HG03521 (cell line): ENCODE measurements around the gene SBNO2.

Experiments used
- ATAC-seq: cut with Tn5 transposase; IDR thresholded peaks from one replicate; pipeline ENCODE4 v1.9.1; 2021; ENCODE audit warnings: mild to moderate bottlenecking, moderate library complexity; ENCODE audit not compliant: unreplicated experiment

Gene SBNO2

DNA sequence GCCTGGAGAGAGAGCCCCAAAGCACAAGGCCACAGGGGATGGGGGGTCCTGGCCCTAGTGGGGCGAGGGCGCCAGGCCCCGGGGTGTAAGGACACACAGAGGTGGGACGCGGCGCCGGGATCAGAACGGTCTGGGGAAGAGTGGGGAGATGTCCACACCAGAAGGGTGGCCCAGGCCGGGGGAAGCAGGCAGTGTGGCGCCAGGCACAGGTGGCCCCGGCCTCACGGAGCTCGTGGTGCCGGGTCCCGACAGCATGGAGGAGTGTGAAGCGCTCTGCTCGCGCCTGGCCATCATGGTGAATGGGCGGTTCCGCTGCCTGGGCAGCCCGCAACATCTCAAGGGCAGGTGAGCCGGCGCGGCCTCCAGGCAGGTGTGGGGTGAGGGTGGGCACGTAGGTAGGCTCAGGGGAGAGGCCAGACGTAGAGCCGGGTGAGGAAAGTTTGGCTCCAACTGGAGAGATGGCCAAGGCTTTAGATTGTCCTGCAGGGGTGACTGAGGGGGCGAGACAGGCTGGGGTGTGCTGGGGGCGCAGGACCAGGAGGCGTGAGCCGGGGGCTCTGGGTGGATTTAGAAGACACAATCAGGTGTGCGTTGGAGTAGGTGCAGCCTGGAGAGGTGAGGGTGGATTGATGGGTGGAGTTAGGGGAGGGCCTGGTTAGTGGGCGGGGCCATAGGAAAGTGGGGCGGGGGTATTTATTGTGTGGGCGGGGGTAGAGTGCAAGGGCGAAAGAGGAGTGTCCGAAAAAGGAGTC lies 110.0 kb downstream of the SBNO2 start:
- no peak for ATAC-seq

DNA sequence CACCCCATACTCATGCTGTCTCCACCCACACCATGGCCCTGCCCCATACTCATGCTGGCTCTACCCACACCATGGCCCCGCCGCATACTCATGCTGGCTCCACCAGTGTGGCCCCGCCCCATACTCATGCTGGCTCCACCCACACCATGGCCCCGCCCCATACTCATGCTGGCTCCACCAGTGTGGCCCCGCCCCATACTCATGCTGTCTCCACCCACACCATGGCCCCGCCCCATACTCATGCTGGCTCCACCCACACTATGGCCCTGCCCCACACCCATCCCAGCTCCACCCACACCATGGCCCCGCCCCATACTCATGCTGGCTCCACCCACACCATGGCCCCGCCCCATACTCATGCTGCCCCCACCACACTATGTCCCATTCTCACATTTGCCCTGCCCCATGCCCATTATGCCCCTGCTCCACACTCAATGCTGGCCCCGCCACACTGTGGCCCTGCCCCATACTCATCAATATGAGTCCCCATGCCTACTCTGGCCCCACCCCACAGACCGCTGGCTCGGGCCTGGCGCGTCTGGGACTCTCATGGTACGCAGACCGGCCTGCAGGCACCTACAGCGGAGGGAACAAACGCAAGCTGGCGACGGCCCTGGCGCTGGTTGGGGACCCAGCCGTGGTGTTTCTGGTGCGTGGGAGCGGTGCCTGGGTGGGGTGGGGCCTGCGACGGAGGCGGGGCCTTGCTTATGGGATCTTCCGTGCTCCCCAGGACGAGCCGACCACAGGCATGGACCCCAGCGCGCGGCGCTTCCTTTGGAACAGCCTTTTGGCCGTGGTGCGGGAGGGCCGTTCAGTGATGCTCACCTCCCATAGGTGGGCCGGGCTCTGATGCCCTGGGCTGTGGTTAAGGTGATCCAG lies 110.8 kb downstream of the SBNO2 start:
- no peak for ATAC-seq

DNA sequence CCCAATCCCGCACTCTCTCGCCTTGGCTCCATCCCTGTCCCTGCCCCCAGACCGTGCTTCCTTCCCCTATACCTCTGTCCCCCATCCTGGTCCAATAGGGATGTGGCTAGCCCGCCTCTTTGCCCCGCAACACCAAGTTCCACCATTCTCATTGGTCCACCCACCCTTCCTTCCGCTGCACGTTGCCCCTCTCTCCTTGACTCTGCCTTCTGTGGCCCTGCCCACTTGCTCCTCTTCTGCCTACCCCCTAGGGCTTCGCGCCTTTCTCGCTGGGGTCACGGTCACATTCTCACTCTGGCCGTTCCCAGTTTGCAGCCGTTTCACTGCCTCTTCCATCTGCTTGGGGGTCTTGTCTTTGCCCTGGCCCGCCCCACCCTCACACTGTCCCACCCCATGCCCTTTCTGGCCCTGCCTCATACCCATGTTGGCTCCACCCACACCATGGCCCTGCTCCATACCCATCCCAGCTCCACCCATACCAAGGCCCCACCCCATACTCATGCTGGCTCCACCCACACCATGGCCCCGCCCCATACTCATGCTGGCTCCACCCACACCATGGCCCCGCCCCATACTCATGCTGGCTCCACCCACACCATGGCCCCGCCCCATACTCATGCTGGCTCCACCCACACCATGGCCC lies 111.6 kb downstream of the SBNO2 start:
- no peak for ATAC-seq

DNA sequence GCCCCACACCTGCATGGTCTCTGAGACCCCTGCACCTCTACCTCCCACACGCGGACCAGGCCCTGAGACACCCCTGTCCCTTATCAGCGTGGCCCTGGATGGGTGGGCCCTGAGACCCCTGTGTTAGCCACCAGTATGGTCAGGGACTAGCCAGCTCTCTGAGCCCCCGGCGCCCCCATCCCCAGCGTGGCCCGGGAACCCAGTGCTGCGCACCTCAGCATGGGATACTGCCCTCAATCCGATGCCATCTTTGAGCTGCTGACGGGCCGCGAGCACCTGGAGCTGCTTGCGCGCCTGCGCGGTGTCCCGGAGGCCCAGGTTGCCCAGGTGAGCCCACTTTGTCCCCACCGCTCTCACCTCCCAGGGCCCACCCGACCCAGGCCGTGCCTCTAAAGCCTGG lies 112.1 kb downstream of the SBNO2 start:
- no peak for ATAC-seq

DNA sequence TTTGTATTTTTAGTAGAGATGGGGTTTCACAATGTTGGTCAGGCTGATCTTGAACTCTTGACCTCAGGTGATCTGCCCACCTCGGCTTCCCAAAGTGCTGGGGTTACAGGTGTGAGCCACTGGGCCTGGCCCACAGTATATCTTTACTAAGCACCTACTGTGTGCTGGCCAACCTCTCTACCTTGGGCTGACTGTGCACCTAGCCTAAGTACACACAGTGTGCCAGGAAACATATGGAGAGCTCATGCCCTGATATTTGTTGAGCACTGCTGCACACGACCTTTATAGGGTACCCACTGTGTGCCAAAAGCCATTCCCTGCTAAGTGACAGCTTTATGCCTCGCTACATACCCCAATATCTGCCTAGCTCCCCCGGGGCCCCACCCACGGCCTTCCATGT lies 113.4 kb downstream of the SBNO2 start:
- no peak for ATAC-seq

DNA sequence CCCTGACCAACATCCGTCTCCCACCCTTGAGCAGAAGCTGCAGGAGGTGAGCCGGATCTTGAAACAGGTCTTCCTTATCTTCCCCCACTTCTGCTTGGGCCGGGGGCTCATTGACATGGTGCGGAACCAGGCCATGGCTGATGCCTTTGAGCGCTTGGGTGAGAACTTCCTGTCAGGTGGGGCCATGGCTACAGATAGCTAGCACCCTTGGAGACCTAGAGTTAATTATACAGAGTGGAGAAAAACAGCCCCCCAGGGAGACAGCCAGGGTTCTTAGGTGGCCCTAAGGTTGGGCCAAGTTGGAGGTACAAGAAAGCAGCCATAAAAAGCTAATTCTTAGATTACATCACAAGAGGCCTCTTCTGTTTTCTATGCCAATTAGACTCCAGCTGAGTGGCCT lies 116.0 kb downstream of the SBNO2 start:
- ATAC-seq = no peak
